Measurements from ENCODE around the gene ANKRD44. TPM values are rescaled to one million over a fixed set of nuclear protein-coding genes. Genes with fewer than 3 reads are reported as not detected.

ANKRD44 gene
- total RNA-seq, 1 experiment from 2014 or later: 7.1 TPM

DNA sequence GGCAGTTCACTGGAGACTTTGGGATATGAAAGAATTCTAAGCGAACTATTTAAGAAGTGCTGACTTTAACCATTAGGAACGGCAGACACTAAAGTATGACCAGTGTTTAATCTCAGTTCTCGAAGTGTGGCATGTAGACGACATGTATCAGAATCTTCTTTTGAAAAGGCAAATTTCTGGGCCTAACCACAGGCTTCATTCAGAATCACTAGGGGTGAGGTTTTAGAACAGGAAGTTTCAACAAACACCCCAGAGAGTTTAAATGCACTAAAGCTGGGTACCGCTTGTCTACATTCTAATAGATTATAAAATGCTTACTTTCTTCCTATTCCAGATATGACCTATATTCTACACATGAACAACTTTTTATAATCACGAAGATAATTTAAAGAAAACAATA, 180.3 kb downstream of the ANKRD44 start:
- CTCF ChIA-PET: no interaction called here
- intact Hi-C loops (cut with micrococcal nuclease; ENCODE audit: unreplicated experiment): no loop called here
- BruUV-seq (replicated peaks): no TSS peak
- no peaks in the 10 kb centered on the region for H3K9me3 Mint-ChIP-seq (ENCODE audit: low read depth, unreplicated experiment)
- no peaks in the 10 kb centered on the region for H3K4me1 Mint-ChIP-seq (ENCODE audit: low read depth, unreplicated experiment)
- TF ChIP-seq, protein P1, sequence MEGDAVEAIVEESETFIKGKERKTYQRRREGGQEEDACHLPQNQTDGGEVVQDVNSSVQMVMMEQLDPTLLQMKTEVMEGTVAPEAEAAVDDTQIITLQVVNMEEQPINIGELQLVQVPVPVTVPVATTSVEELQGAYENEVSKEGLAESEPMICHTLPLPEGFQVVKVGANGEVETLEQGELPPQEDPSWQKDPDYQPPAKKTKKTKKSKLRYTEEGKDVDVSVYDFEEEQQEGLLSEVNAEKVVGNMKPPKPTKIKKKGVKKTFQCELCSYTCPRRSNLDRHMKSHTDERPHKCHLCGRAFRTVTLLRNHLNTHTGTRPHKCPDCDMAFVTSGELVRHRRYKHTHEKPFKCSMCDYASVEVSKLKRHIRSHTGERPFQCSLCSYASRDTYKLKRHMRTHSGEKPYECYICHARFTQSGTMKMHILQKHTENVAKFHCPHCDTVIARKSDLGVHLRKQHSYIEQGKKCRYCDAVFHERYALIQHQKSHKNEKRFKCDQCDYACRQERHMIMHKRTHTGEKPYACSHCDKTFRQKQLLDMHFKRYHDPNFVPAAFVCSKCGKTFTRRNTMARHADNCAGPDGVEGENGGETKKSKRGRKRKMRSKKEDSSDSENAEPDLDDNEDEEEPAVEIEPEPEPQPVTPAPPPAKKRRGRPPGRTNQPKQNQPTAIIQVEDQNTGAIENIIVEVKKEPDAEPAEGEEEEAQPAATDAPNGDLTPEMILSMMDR (IDR thresholded peaks at IDR 0.05; ENCODE audit: unreplicated experiment): no peak
- no peak overlapping the region for H3K4me3 Mint-ChIP-seq (ENCODE audit: low read depth, unreplicated experiment)
- H3K27ac Mint-ChIP-seq (ENCODE audit: unreplicated experiment): no peak overlapping the region
- DNase-seq: no peak
- no peaks in the 10 kb centered on the region for H3K27me3 Mint-ChIP-seq (ENCODE audit: unreplicated experiment)
- H3K36me3 Mint-ChIP-seq (ENCODE audit: insufficient read depth, unreplicated experiment): no peaks in the 10 kb centered on the region

DNA sequence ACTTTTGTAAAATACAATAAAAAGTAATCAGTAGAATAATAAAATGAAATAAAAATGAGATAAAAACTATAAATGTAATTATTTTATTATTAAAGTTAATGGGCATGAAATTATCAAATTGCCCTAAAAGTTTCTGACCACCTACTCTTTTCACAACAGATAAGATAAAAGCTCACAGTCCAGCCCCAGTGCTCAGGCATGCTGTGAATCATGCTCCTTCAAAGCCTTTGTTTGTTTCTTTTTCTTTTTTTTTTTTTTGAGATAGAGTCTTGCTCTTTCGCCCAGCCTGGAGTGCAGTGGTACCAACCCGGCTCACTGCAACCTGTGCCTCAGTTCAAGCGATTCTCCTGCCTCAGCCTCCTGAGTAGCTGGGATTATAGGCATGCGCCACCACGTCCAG, 181.7 kb downstream of the ANKRD44 start:
- H3K4me3 Mint-ChIP-seq (ENCODE audit: low read depth, unreplicated experiment): no peak overlapping the region
- intact Hi-C loops (cut with micrococcal nuclease; ENCODE audit: unreplicated experiment): no loop called here
- CTCF ChIA-PET: interaction anchor here (0.9 kb wide), 1 partner anchor 9 kb away, joined by 4 read pairs; no protein-coding TSS in a partner anchor
- H3K4me1 Mint-ChIP-seq (ENCODE audit: low read depth, unreplicated experiment): no peaks in the 10 kb centered on the region
- no TSS peak for BruUV-seq (replicated peaks)
- no peaks in the 10 kb centered on the region for H3K36me3 Mint-ChIP-seq (ENCODE audit: insufficient read depth, unreplicated experiment)
- H3K27me3 Mint-ChIP-seq (ENCODE audit: unreplicated experiment): no peaks in the 10 kb centered on the region
- no peaks in the 10 kb centered on the region for H3K9me3 Mint-ChIP-seq (ENCODE audit: low read depth, unreplicated experiment)
- no peak overlapping the region for H3K27ac Mint-ChIP-seq (ENCODE audit: unreplicated experiment)
- no peak for DNase-seq
- TF ChIP-seq, protein P1 (IDR thresholded peaks at IDR 0.05; ENCODE audit: unreplicated experiment): no peak

DNA sequence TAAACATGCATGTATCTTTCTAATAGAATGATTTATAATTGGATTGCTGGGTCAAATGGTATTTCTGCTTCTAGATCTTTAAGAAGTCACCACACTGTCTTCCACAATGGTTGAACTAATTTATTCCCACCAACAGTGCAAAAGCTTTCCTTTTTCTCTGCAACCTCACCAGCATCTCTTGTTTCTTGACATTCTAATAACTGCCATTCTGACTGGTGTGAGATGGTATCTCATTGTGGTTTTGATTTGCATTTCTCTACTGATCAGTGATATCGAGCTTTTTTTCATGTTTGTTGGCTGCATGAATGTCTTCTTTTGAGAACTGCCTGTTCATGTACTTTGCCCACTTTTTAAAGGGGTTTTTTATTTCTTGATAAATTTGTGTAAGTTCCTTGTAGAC, 182.5 kb downstream of the ANKRD44 start:
- DNase-seq: no peak
- H3K36me3 Mint-ChIP-seq (ENCODE audit: insufficient read depth, unreplicated experiment): no peaks in the 10 kb centered on the region
- BruUV-seq (replicated peaks): no TSS peak
- CTCF ChIA-PET: interaction anchor here (0.6 to 0.9 kb wide), 2 partner anchors 9 to 19 kb away, joined by 3 to 4 read pairs; no protein-coding TSS in a partner anchor
- no peaks in the 10 kb centered on the region for H3K4me1 Mint-ChIP-seq (ENCODE audit: low read depth, unreplicated experiment)
- no peaks in the 10 kb centered on the region for H3K9me3 Mint-ChIP-seq (ENCODE audit: low read depth, unreplicated experiment)
- H3K27ac Mint-ChIP-seq (ENCODE audit: unreplicated experiment): no peak overlapping the region
- intact Hi-C loops (cut with micrococcal nuclease; ENCODE audit: unreplicated experiment): no loop called here
- H3K27me3 Mint-ChIP-seq (ENCODE audit: unreplicated experiment): no peaks in the 10 kb centered on the region
- TF ChIP-seq, protein P1 (IDR thresholded peaks at IDR 0.05; ENCODE audit: unreplicated experiment): no peak
- H3K4me3 Mint-ChIP-seq (ENCODE audit: low read depth, unreplicated experiment): no peak overlapping the region

DNA sequence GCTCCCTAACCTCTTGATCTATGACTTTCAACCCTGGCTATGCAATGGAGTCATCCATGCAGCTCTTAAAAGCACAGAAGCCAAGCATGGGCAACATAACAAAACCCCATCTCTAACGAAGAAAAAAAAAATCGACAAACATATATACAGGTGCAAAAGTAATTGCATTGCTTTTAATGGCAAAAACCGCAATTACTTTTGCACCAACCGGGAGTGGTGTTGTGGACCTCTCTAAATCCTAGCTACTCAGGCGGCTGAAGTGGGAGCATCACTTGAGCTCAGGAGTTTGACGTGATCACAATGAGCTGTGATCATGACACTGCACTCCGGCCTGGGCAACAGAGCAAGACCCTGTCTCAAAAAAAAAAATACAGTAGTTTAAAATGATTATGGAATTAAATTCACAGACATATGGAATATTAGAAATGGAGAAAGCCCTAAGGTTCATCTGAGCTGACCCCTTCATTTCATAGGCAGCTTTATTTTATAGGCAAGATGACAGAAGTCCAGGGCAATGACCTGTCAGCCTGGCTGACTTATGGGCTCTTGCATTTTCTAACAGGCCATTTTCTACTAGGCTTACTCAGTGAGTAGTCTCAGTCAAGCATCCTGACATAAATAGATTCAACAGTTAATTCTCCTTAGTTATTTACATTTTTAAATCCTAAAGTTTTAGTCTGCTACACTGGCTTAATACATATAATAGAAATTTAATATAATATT, 183.8 kb downstream of the ANKRD44 start:
- Mint-ChIP-seq H3K27me3 (ENCODE audit: unreplicated experiment) (no peaks in the 10 kb centered on the region), H3K27ac (ENCODE audit: unreplicated experiment) (no peak overlapping the region), H3K9me3 (ENCODE audit: low read depth, unreplicated experiment) (no peaks in the 10 kb centered on the region), H3K36me3 (ENCODE audit: insufficient read depth, unreplicated experiment) (no peaks in the 10 kb centered on the region), H3K4me1 (ENCODE audit: low read depth, unreplicated experiment) (no peaks in the 10 kb centered on the region), H3K4me3 (ENCODE audit: low read depth, unreplicated experiment) (no peak overlapping the region)
- no peak for DNase-seq
- TF ChIP-seq, protein P1 (IDR thresholded peaks at IDR 0.05; ENCODE audit: unreplicated experiment): no peak
- no TSS peak for BruUV-seq (replicated peaks)
- CTCF ChIA-PET: no interaction called here
- intact Hi-C loops (cut with micrococcal nuclease; ENCODE audit: unreplicated experiment): no loop called here

Measured in Calu3 (cell line).